GM21529 (cell line): Measurements from ENCODE around the gene ATP1B2.
"Not testable (repeated sequence)": the region's sequence is repeated elsewhere in the genome, so short reads cannot be mapped to it uniquely, and the experiment has no call there.

Experiments
- ATAC-seq: cut with Tn5 transposase; IDR thresholded peaks from one replicate; pipeline ENCODE4 v1.9.1; 2021; ENCODE audit not compliant: unreplicated experiment

Gene ATP1B2, protein sequence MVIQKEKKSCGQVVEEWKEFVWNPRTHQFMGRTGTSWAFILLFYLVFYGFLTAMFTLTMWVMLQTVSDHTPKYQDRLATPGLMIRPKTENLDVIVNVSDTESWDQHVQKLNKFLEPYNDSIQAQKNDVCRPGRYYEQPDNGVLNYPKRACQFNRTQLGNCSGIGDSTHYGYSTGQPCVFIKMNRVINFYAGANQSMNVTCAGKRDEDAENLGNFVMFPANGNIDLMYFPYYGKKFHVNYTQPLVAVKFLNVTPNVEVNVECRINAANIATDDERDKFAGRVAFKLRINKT

DNA sequence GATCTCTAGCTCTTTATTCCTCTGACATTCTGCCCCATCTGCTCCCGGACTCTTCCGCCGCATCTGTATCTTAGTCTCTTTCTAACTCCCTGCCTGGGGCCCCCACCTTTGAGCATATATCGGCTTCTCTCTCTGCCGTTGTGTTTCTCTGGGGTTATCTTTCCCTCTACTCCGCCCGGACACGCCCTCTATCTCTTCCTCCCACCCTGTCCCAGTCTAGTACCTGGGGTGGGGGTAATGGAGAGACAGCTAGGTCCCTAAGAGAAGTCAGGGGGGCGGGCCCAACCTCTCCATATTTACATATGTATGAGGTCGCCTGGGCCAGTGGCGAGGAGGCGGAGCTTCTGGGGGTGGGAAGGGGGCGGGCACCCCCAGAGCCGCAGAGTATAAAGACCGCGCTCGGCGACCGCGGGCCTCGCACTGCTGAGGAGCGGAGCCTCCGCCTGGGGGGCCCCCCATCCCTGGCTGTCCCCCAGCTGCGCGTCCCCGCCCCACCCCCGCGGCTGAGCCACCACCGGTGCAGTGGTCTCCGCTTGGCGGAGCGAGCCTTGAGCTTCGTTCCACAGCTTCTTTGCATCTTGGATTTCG lies at the start of gene ATP1B2:
Gene ATP1B2 (plus strand): TSS at position 418 of the 588 bp plus-strand sequence. CDS start 593 bp downstream, outside the sequence.
- no peak for ATAC-seq

- no peak for ATAC-seq
Measured at GRCh38 chr17:7606280-7606679, 44.4 kb upstream of the ATP1B2 start.

DNA sequence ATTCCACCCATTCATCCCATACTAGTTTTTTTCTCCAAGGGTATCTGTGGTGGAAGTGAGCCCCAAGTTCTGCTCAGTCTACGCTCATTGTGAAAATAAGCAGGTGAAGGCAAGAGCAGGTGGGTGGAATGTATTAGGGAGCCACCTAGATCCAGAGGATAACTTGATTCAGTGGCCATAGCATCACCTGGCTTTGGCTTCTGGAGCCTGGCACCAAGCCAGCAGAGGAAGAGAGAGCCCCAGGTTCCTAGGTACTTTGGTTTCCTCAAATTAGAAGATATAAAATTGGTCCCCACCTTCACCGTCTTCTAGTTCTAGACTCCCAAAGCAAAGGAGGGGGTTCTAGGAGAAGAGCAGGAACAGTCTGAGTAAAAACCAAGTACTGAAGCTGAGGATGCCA lies 40.1 kb upstream of the ATP1B2 start:
- ATAC-seq = no peak

DNA sequence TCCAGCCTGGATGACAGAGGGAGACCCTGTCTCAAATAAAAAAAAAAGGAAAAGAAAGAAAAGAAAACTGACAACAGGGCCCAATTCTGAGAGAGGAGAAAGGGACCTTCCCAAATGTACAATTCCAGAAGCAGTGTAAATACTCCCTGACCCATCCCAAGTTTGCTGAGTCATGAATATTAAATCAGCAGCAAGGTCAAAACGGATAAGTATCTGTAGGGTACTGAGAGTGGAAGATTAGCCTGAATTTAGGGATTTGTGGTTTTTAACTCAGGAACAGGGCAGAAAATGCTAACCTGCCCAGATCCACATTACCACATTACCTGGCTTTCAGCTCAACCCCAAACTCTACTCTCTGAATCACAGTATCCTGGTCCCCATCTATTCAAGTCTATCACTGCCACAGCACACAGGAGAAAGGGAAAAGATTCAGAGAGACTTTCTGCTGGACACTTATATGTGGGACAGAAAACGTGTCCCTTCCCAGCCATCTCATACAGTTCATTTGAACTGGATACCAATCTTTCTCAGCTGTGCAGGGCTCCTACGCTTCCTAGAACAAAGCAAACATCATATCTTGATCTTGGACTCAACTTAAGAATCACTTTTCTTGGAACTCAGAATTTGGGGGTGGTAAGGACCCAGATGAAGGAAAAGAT lies 39.0 kb upstream of the ATP1B2 start:
- no peak for ATAC-seq

DNA sequence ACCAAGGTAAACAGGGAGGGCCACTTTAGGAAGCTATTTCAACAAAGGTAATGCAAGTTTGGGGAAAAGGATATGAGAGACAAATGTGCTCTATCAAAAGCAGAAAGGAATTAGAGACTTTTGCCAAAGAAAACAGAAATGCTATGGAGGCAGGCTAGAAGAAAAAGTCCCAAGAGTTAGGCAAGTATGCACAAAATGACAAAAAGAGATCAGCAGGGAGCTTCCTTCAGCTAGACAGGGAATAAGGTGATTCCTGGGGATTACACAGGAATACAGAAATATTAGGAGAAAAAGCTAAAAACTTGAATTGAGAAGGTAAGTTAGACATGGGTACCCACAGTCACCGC lies 38.5 kb upstream of the ATP1B2 start:
- ATAC-seq = no peak

- ATAC-seq = no peak
Measured at GRCh38 chr17:7613769-7614424, 36.8 kb upstream of the ATP1B2 start.

DNA sequence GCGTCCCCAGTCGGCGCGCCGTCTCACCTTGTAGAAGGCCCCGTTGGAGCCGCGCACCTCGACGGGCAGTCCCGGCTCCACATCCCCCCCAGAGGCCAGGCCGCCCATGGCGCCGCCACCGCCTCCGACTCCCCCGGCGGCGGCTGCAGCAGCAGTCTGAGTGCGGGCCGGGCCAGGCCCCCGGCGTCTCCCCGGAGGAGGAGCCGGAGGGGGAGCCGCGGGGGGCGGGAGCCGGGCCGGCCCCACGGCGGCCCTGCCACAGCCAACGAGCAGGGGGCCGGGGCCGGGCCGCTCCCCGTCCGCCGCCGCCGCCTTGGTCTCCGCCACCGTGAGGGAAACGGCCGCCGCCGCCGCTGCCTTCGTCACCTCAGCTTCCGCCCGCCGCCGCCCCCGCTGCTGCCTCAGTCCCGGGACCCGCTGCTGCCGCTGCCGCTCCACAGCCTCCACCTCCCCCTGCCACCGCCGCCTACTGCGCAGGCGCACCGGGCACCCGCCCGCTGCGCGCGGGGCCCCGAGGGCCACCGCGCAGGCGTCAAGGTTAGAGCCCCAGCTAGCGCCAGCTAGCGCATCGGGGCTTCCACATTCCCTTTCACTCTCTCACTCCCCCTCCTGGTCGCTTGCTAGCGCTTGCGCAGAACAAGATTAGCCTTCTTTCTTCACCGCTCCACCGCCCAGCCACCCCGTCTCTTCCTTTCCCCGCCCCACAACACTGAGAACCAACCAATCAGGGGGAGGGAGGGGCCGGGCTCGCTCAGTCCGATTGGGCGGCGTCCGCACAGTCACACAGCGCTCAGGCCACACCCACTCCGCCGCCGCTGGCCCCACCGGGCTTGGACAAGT lies 36.1 kb upstream of the ATP1B2 start, which contains the start of gene FXR2:
Gene FXR2 (minus strand): TSS at position 473 of the 840 bp plus-strand sequence. CDS start 365 bp downstream, at position 108.
- peak; percentile 88 for ATAC-seq

DNA sequence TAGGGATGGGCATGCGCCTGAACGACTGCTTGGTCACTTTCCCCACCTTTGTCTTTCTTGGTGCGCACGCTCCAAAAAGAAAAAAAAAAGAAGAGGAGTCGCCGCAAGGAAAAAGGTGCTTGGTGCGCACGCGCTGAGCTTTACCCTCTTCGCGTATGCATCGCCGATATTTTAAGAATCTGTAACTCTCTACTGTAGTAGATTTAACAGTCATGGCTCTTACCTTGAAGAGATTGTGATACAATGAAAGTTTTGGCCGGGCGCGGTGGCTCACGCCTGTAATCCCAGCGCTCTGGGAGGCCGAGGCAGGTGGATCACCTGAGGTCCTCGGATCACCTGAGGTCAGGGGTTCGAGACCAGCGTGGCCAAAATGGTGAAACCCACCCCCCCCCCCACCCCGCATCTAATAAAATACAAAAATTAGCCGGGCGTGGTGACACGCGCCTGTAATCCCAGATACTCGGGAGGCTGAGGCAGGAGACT lies 35.4 kb upstream of the ATP1B2 start:
- ATAC-seq = no peak

GRCh38 chr17:7618608-7619007 lies 32.1 kb upstream of the ATP1B2 start:
- no peak for ATAC-seq

DNA sequence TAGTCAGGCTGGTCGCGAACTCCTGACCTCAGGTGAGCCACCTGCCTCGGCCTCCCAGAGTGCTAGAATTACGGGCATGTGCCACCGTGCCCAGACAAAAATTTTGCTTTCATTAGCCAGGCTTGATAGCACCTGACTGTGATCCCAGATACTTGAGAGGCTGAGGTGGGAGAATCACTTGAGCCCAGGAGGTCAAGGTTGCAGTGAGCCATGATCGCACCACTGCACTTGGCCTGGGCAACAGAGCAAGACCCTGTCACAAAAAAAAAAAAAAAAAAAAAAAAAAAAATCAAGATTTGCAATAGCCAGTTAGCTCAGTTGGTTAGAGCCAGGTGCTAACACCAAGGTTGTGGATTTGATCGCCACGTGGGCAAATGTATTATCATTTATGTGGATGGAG lies 29.9 kb upstream of the ATP1B2 start:
- ATAC-seq = no peak

DNA sequence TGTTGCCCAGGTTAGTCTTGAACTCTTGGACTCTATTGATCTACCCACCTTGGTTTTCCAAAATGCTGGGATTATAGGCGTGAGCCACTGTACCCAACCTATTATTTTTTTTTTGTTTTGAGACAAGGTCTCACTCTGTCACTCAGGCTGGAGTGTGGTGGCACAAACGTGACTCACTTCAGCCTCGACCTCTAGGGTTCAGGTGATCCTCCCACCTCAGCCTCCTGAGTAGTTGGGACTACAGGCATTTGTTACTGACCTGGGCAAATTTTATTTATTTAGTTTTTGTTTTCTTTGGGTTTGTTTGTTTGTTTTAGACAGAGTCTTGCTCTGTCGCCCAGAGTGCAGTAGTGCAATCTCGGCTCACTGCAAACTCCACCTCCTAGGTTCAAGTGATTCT lies 27.1 kb upstream of the ATP1B2 start:
- no peak for ATAC-seq

DNA sequence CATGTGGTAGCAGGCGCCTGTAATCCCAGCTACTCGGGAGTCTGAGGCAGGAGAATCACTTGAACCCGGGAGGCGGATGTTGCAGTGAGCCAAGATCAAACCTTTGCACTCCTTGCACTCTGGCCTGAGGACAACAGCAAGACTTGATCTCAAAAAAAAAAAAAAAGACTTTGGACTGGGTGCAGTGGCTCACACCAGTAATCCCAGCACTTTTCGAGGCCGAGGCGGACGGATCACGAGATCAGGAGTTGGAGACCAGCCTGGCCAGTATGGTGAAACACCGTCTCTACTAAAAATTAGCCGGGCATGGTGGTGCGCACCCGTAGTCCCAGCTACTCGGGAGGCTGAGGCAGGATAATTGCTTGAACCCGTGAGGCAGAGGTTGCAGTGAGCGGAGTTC lies 25.0 kb upstream of the ATP1B2 start:
- not testable (repeated sequence) for ATAC-seq

DNA sequence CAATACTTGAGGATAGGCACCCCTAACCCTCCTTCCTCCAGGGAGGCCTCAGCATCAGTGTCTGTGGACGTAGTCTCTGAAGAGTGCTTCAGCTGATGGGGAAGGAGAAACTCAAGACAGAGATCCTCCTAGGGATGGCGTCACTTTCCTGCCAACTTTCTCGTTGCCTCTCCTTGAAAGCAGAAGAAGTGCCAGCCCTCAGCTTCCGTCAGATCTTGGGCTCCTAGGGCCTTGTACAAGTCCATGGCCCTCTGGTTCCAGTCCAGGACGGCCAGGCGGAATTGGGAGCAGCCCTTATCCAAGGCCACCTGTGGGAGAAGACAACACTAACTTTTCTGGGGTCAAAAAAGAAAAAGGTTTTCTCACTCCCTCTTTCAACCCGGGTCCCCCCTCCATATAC lies 24.4 kb upstream of the ATP1B2 start:
- ATAC-seq = no peak

GRCh38 chr17:7626956-7627249 lies 23.8 kb upstream of the ATP1B2 start:
- no peak for ATAC-seq

- ATAC-seq = peak; percentile 75
Measured at GRCh38 chr17:7627250-7628121, 23.2 kb upstream of the ATP1B2 start, which contains the start of gene SAT2. Gene SAT2 (minus strand): TSS chr17:7627821. CDS start chr17:7627635, 186 bp downstream.

DNA sequence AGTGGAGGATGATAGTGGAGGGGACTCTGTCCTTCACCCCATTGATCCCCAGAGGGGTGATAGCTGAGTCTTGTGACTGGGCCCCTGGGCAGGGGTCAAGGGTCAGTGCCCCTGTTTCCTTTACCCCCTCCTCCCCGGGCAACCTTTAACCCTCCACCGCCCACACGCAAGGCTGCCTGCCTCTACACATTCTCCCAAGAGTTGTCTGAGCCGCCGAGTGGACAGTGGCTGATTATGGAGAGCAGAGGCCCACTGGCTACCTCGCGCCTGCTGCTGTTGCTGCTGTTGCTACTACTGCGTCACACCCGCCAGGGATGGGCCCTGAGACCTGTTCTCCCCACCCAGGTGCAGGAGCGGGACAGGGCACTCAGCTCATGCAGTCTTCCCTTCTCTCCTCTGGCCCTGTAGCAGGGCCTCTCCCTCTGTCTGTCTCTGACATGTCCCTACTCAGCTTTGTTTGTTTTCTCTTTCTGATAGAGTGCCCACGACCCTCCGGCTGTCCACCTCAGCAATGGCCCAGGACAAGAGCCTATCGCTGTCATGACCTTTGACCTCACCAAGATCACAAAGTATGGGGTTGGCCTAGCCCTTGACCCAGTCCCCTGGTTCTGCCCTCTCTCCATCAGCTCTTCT lies 20.7 kb upstream of the ATP1B2 start, which contains the start of gene SHBG:
Gene SHBG (plus strand): TSS at position 197 of the 633 bp plus-strand sequence. CDS start 38 bp downstream, at position 235.
- no peak for ATAC-seq

DNA sequence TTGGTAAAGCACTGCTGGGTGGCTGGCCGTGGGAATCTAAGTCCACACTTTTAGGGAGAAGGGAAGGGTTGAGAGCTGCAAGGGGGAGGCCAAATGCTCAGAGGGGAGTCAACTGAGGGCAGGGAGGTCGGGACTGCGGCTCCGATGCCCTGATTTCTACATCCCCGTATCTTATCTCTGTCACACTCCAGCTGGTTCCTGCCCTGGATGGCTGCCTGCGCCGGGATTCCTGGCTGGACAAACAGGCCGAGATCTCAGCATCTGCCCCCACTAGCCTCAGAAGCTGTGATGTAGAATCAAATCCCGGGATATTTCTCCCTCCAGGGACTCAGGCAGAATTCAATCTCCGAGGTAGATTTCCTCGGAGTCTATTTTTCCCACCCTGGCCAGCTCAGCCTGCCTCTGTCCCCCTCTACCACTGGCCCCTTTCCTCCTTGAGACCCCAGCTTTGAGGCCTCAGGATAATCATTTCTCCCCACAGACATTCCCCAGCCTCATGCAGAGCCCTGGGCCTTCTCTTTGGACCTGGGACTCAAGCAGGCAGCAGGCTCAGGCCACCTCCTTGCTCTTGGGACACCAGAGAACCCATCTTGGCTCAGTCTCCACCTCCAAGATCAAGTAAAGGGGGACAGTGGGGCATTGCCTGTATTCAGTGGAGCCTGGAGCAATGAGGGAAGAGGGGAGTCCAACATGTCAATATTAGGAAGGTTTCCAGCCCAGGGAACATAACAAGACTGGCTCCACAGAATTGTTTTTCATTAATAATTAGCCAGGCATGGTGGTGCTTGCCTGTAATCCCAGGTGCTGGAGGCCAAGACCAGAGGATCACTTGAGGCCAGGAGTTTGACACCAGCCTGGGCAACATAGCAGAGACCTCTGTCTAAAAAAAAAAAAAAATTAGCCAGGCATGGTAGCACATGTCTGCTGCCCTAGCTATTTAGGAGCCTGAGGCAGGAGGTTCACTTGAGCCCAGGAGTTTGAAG lies 19.0 kb upstream of the ATP1B2 start:
- ATAC-seq = no peak

- ATAC-seq = no peak
Measured at GRCh38 chr17:7632492-7632894, 18.2 kb upstream of the ATP1B2 start.
